ENCODE data around the gene BCAS3.

DNA sequence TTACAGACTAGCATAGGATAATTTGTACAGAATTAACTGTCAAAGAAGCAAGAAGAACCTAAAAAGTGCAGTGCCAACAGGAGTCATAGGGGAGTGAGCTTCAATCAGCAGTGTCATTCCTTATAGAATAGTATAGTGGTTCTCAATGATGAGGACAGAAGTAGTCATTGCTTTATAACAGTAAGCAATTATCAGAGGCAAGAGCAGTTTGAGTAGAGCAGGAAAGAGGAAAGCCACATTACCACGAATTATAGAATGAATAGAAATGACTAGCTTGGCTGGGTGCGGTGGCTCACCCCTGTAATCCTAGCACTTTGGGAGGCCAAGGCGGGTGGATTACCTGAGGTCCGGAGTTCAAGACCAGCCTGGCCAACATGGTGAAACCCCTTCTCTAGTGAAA is 512.3 kb downstream of the BCAS3 start:
- no peak for TF ChIP-seq EZH2 (IDR thresholded peaks at IDR 0.05; ENCODE audit: borderline replicate concordance, low read length)
- TF ChIP-seq, protein P1, sequence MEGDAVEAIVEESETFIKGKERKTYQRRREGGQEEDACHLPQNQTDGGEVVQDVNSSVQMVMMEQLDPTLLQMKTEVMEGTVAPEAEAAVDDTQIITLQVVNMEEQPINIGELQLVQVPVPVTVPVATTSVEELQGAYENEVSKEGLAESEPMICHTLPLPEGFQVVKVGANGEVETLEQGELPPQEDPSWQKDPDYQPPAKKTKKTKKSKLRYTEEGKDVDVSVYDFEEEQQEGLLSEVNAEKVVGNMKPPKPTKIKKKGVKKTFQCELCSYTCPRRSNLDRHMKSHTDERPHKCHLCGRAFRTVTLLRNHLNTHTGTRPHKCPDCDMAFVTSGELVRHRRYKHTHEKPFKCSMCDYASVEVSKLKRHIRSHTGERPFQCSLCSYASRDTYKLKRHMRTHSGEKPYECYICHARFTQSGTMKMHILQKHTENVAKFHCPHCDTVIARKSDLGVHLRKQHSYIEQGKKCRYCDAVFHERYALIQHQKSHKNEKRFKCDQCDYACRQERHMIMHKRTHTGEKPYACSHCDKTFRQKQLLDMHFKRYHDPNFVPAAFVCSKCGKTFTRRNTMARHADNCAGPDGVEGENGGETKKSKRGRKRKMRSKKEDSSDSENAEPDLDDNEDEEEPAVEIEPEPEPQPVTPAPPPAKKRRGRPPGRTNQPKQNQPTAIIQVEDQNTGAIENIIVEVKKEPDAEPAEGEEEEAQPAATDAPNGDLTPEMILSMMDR (IDR thresholded peaks at IDR 0.05; ENCODE audit: low read length), result no peak

Measured in OCI-LY1 (cell line).